ENCODE results near the gene COX20.

DNA sequence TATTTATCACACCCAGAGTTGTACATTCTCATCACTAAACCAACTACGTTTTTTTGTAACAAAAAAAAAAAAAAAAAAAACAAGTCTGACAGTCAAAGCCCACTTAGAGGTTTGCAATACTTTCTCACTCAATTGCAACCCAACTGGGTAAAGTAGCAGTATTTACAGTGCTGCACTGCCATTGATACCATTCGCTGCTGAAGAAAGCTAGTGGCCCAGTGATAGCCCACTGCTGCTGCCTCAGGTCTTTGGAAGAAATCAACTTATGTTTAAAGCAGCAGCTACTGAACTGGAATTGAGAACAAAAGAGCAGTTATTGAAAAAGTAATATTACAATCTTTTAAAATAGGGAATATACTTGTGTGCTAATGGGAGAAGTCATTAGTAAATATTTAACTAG lies 26.2 kb downstream of the COX20 start:
- TF ChIP-seq EZH2 (IDR thresholded peaks at IDR 0.05; ENCODE audit: low read length, unreplicated experiment), result no peak
- no peak for TF ChIP-seq EZH2phosphoT487 (IDR thresholded peaks at IDR 0.05; ENCODE audit: borderline replicate concordance, low read length)
- no peak for TF ChIP-seq CTCF (conservative IDR thresholded peaks at IDR 0.05; ENCODE audit: low read depth, low read length)

All from PC-3 (cell line).